Mesendoderm (in vitro differentiated cells): Measurements from ENCODE around the gene ADAMTS20.
"Not testable (repeated sequence)": the region's sequence is repeated elsewhere in the genome, so short reads cannot be mapped to it uniquely, and the experiment has no call there.

Source experiments
- DNase-seq: peaks from one replicate; pipeline ENCODE4 v3.0.0; 2013
- H2AK5ac ChIP-seq: 2 replicates; pipeline ENCODE4 v1.6.1; 2013; ENCODE audit warnings: low read length, inconsistent platforms
- H2BK120ac ChIP-seq: 2 replicates; pipeline ENCODE4 v1.6.1; 2013; ENCODE audit warnings: low read depth, mild to moderate bottlenecking, low read length, moderate library complexity, mixed read lengths
- H2BK15ac ChIP-seq: replicated peaks from 2 replicates; pipeline ENCODE4 v1.6.1; 2013; ENCODE audit warnings: low read depth, mild to moderate bottlenecking, moderate library complexity
- H2BK5ac ChIP-seq: 2 replicates; pipeline ENCODE4 v1.6.1; 2013; ENCODE audit warnings: low read length, inconsistent platforms
- H3K18ac ChIP-seq: 2 replicates; pipeline ENCODE4 v1.6.1; 2013; ENCODE audit warnings: mild to moderate bottlenecking, low read length, mixed read lengths
- H3K23ac ChIP-seq: one replicate; pipeline ENCODE4 v1.6.1; 2013; ENCODE audit warnings: low read length
- H3K27ac ChIP-seq: 2 replicates; pipeline ENCODE4 v1.5.1; 2013; ENCODE audit warnings: low read depth, mild to moderate bottlenecking, inconsistent platforms, low read length, moderate library complexity
- H3K27me3 ChIP-seq: 2 replicates; pipeline ENCODE4 v1.6.1; 2013; ENCODE audit warnings: low read length, control low read depth, mild to moderate bottlenecking, inconsistent platforms; ENCODE audit not compliant: insufficient read depth, poor library complexity
- H3K36me3 ChIP-seq: 2 replicates; pipeline ENCODE4 v1.6.1; 2013; ENCODE audit warnings: low read length, inconsistent platforms; ENCODE audit not compliant: control insufficient read depth, insufficient read depth
- H3K4ac ChIP-seq: one replicate; pipeline ENCODE4 v1.6.1; 2013; ENCODE audit warnings: low read depth, mild to moderate bottlenecking, low read length, moderate library complexity
- H3K4me1 ChIP-seq: 2 replicates; pipeline ENCODE4 v1.6.1; 2013; ENCODE audit warnings: low read depth, low read length, inconsistent platforms; ENCODE audit not compliant: control insufficient read depth
- H3K4me2 ChIP-seq: 2 replicates; pipeline ENCODE4 v1.6.1; 2013; ENCODE audit warnings: low read length
- H3K4me3 ChIP-seq: 2 replicates; pipeline ENCODE4 v1.5.1; 2013; ENCODE audit warnings: mild to moderate bottlenecking, low read length
- H3K56ac ChIP-seq: one replicate; pipeline ENCODE4 v1.6.1; 2013; ENCODE audit warnings: low read length
- H3K79me1 ChIP-seq: 2 replicates; pipeline ENCODE4 v1.6.1; 2013; ENCODE audit warnings: low read length, inconsistent platforms
- H3K79me2 ChIP-seq: 2 replicates; pipeline ENCODE4 v1.6.1; 2013; ENCODE audit warnings: mild to moderate bottlenecking, low read length; ENCODE audit not compliant: control insufficient read depth, insufficient read depth
- H3K9ac ChIP-seq: 2 replicates; pipeline ENCODE4 v1.6.1; 2013; ENCODE audit warnings: low read length, inconsistent platforms
- H4K5ac ChIP-seq: one replicate; pipeline ENCODE4 v1.6.1; 2013; ENCODE audit warnings: low read length
- H4K8ac ChIP-seq: one replicate; pipeline ENCODE4 v1.6.1; 2013; ENCODE audit warnings: low read depth, mild to moderate bottlenecking, control low read depth, low read length, moderate library complexity
- WGBS: extraction: QIAGEN DNeasy Blood & Tissue Kit; methylation state at CpG from one replicate; pipeline ENCODE4 v1.1.7; 2013; ENCODE audit warnings: low lambda C conversion rate, missing lambda C conversion rate; ENCODE audit not compliant: insufficient coverage; ENCODE audit errors: extremely low coverage; 5-methylcytosine and 5-hydroxymethylcytosine counted together

Gene ADAMTS20

GRCh38 chr12:43537675-43538074, 14.3 kb downstream of the ADAMTS20 start:
- H2BK5ac ChIP-seq, H3K4ac ChIP-seq, H3K27ac ChIP-seq, H2BK15ac ChIP-seq, H3K9ac ChIP-seq, H2BK120ac ChIP-seq, H3K4me3 ChIP-seq, H2AK5ac ChIP-seq, H3K4me1 ChIP-seq, H3K56ac ChIP-seq, H3K36me3 ChIP-seq, H3K18ac ChIP-seq, DNase-seq, H3K23ac ChIP-seq, H4K8ac ChIP-seq, H3K4me2 ChIP-seq, H4K5ac ChIP-seq, H3K79me2 ChIP-seq, H3K27me3 ChIP-seq, H3K79me1 ChIP-seq: not testable (repeated sequence)

GRCh38 chr12:43516045-43516444, 36.0 kb downstream of the ADAMTS20 start:
- Histone ChIP-seq H3K79me1 (no peaks in the 10 kb centered on the region), H3K9ac (no peak overlapping the region), H4K8ac (no peak overlapping the region), H2BK15ac (no peak overlapping the region), H4K5ac (no peak overlapping the region), H2BK5ac (no peak overlapping the region), H3K36me3 (no peaks in the 10 kb centered on the region), H3K56ac (no peak overlapping the region), H2AK5ac (no peak overlapping the region), H3K27ac (no peak overlapping the region), H3K79me2 (no peaks in the 10 kb centered on the region), H3K23ac (no peak overlapping the region), H3K18ac (no peak overlapping the region), H3K4me1 (no peaks in the 10 kb centered on the region), H3K4me2 (no peak overlapping the region), H3K4ac (no peak overlapping the region), H2BK120ac (no peak overlapping the region), H3K4me3 (no peak overlapping the region), H3K27me3 (no peaks in the 10 kb centered on the region)
- no CpG with 5 or more reads among the region's 3 CpGs for WGBS
- no peak for DNase-seq

DNA sequence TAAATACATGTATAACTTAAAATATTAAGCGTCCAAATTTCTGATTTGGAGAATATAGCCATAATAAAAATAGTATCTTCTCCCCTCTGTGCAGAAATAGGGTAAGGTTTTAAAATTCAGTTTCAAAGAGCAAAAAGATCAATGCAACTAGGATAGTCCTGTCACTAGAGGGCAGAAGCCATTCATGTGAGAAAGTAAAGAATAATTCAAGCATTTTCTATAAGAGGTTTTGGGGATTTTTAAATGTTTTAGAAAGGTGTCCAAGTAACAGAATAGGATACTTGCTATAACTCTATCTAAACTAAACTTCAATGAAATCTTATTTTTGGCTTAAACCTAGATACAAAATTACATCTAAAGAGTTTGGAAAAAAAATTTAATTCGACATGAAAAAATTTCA, 50.3 kb downstream of the ADAMTS20 start:
- Histone ChIP-seq H3K4me1 (no peaks in the 10 kb centered on the region), H2BK120ac (no peak overlapping the region), H3K9ac (no peak overlapping the region), H3K23ac (no peak overlapping the region), H2BK15ac (no peak overlapping the region), H4K8ac (no peak overlapping the region), H3K27me3 (no peaks in the 10 kb centered on the region), H3K4me2 (no peak overlapping the region), H3K36me3 (no peaks in the 10 kb centered on the region), H3K79me1 (no peaks in the 10 kb centered on the region), H3K4me3 (no peak overlapping the region), H3K4ac (no peak overlapping the region), H3K27ac (no peak overlapping the region), H4K5ac (no peak overlapping the region), H2BK5ac (no peak overlapping the region), H2AK5ac (no peak overlapping the region), H3K56ac (no peak overlapping the region), H3K18ac (no peak overlapping the region), H3K79me2 (no peaks in the 10 kb centered on the region)
- no CpG with 5 or more reads among the region's 2 CpGs for WGBS
- peak; percentile 30 for DNase-seq

DNA sequence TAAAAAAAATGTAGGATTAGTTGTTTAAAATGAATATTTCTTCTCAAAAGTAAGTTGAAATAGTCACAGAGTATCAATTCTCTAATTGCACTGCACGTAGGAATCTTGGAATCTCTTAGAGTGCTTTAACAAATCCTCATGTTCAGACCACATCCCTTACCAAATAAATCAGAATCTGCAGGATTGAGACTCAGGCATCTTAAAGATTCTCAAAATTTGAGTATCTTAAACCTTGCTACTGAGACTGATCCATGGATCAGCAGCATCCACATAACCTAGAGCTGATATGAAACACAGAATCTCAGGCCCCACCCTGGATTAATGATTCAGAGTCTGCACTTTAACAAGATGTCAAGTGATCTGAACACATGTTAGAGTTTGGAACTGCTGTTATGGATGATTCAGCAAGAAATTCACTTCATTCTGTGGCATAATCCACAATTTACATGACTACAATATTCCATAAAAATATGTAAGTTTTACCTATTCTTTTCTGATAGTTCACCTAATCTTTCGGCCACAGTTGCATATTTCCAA, 58.7 kb downstream of the ADAMTS20 start:
- Histone ChIP-seq H4K5ac (no peak overlapping the region), H3K18ac (no peak overlapping the region), H3K79me1 (no peaks in the 10 kb centered on the region), H4K8ac (no peak overlapping the region), H3K4me3 (no peak overlapping the region), H3K79me2 (no peaks in the 10 kb centered on the region), H3K23ac (no peak overlapping the region), H3K27me3 (no peaks in the 10 kb centered on the region), H3K9ac (no peak overlapping the region), H3K36me3 (no peaks in the 10 kb centered on the region), H2BK120ac (no peak overlapping the region), H2BK5ac (no peak overlapping the region), H3K4me1 (no peaks in the 10 kb centered on the region), H3K27ac (no peak overlapping the region), H3K56ac (no peak overlapping the region), H2AK5ac (no peak overlapping the region), H2BK15ac (no peak overlapping the region), H3K4me2 (no peak overlapping the region), H3K4ac (no peak overlapping the region)
- DNase-seq: no peak
- no CpG with 5 or more reads among the region's 2 CpGs for WGBS

DNA sequence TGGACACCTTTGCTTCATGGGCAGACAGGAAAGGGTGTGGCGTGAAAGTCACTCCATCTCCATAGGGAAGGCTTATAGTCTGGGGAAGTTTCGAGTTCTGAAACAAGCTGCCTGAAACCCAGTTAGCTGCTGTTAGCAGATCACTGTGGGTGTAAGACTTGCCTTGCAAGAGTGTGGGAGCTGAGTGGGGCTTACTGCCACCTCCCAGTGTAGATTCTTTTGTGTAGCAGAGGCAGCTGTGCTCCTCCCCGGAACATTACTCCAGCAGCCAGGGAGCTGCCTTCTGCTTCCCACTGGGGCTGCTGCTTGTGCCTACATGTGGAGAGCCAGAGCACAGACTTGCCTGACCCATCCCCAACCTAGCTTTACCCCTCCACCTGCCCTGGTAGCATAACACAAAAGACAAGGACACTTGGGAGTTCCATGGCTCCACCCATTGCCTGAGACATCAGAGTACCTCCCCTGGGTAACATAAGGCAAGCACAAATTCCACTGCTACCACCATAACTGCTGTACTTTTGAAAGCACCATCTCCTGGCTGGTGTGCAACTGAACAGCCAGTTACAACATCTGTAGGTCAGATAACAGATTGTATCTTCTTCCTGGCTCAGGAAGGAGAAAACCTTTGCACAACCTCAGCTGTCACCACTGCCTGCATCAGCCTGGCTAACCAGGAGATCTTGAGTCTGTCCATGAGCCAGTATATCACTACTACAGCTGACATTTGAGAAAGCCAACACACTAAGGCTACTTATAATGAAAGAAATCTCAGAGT, 69.5 kb downstream of the ADAMTS20 start:
- Histone ChIP-seq H3K4me3 (no peak overlapping the region), H4K8ac (no peak overlapping the region), H3K27ac (no peak overlapping the region), H3K27me3 (no peaks in the 10 kb centered on the region), H3K9ac (no peak overlapping the region), H2BK120ac (no peak overlapping the region), H3K79me2 (no peaks in the 10 kb centered on the region), H2AK5ac (no peak overlapping the region), H3K23ac (no peak overlapping the region), H2BK15ac (no peak overlapping the region), H3K18ac (no peak overlapping the region), H3K4ac (no peak overlapping the region), H3K36me3 (no peaks in the 10 kb centered on the region), H3K56ac (no peak overlapping the region), H4K5ac (no peak overlapping the region), H3K4me1 (no peaks in the 10 kb centered on the region), H3K4me2 (no peak overlapping the region), H3K79me1 (no peaks in the 10 kb centered on the region), H2BK5ac (no peak overlapping the region)
- no peak for DNase-seq
- no CpG with 5 or more reads among the region's 3 CpGs for WGBS

DNA sequence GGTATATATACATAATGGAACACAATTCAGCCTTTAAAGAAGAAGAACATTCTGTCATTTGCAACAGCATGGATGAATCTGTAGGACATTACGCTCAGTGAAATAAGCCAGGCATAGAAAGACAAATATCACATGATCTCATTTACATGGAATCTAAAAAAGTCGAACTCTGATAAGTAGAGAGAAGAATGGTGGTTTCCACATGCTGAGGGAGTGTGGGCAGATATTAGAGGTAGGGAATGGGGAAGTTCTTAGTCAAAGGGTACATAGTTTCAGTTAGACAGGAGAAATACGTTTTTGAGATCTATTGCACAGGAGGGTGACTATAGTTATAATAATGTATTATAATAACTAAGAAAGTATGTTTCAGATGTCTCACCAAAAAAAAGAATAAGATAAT, 71.4 kb downstream of the ADAMTS20 start:
- Histone ChIP-seq H2AK5ac (no peak overlapping the region), H4K8ac (no peak overlapping the region), H2BK5ac (no peak overlapping the region), H3K4me1 (no peaks in the 10 kb centered on the region), H3K4me2 (no peak overlapping the region), H2BK120ac (no peak overlapping the region), H3K36me3 (no peaks in the 10 kb centered on the region), H3K79me1 (no peaks in the 10 kb centered on the region), H3K56ac (no peak overlapping the region), H3K23ac (no peak overlapping the region), H3K27ac (no peak overlapping the region), H3K4me3 (no peak overlapping the region), H3K4ac (no peak overlapping the region), H4K5ac (no peak overlapping the region), H3K79me2 (no peaks in the 10 kb centered on the region), H3K27me3 (no peaks in the 10 kb centered on the region), H2BK15ac (no peak overlapping the region), H3K18ac (no peak overlapping the region), H3K9ac (no peak overlapping the region)
- no peak for DNase-seq
- no CpG with 5 or more reads among the region's 3 CpGs for WGBS
